Measurements from ENCODE around the gene MEIOB. TPM values are rescaled to one million over a fixed set of nuclear protein-coding genes. Genes with fewer than 3 reads are reported as not detected.
"Not testable (repeated sequence)": the region's sequence is repeated elsewhere in the genome, so short reads cannot be mapped to it uniquely, and the experiment has no call there.

Gene MEIOB
- not detected for total RNA-seq (ENCODE audit: insufficient read depth, low replicate concordance)

- no peak for DNase-seq (ENCODE audit: low spot score)
Observed at GRCh38 chr16:1871974-1872635, at the start of gene MEIOB. Gene MEIOB, minus strand, starts transcription at chr16:1872164. Its CDS starts 3,989 bp downstream, at chr16:1868175.

GRCh38 chr16:1920727-1921171 is 48.8 kb upstream of the MEIOB start:
- DNase-seq (ENCODE audit: low spot score): no peak

GRCh38 chr16:1920122-1920521 is 48.2 kb upstream of the MEIOB start:
- not testable (repeated sequence) for DNase-seq (ENCODE audit: low spot score)

GRCh38 chr16:1919327-1919998 is 47.5 kb upstream of the MEIOB start:
- no peak for DNase-seq (ENCODE audit: low spot score)

- no peak for DNase-seq (ENCODE audit: low spot score)
Observed at GRCh38 chr16:1918351-1919326, 46.7 kb upstream of the MEIOB start, which contains the start of gene HS3ST6. Gene HS3ST6, minus strand, starts transcription at chr16:1918415. Its CDS starts 92 bp downstream, at chr16:1918323.

- DNase-seq (ENCODE audit: low spot score): no peak
Observed at GRCh38 chr16:1917665-1918350, 45.8 kb upstream of the MEIOB start.

- no peak for DNase-seq (ENCODE audit: low spot score)
Observed at GRCh38 chr16:1917056-1917664, 45.2 kb upstream of the MEIOB start.

- no peak for DNase-seq (ENCODE audit: low spot score)
Observed at GRCh38 chr16:1916640-1916990, 44.7 kb upstream of the MEIOB start.

GRCh38 chr16:1915732-1916639 is 44.0 kb upstream of the MEIOB start:
- DNase-seq (ENCODE audit: low spot score): peak; percentile 38

- no peak for DNase-seq (ENCODE audit: low spot score)
Observed at GRCh38 chr16:1914988-1915387, 43.0 kb upstream of the MEIOB start.

GRCh38 chr16:1914084-1914608 is 42.2 kb upstream of the MEIOB start:
- DNase-seq (ENCODE audit: low spot score): no peak

GRCh38 chr16:1913327-1914083 is 41.5 kb upstream of the MEIOB start:
- no peak for DNase-seq (ENCODE audit: low spot score)

GRCh38 chr16:1912215-1912543 is 40.2 kb upstream of the MEIOB start:
- no peak for DNase-seq (ENCODE audit: low spot score)

GRCh38 chr16:1911467-1912214 is 39.7 kb upstream of the MEIOB start:
- no peak for DNase-seq (ENCODE audit: low spot score)

- DNase-seq (ENCODE audit: low spot score): peak; percentile 72
Observed at GRCh38 chr16:1909561-1910231, 37.7 kb upstream of the MEIOB start.

GRCh38 chr16:1908983-1909382 is 37.0 kb upstream of the MEIOB start:
- DNase-seq (ENCODE audit: low spot score): peak; percentile 31

- no peak for DNase-seq (ENCODE audit: low spot score)
Observed at GRCh38 chr16:1908184-1908583, 36.2 kb upstream of the MEIOB start.

All from umbilical cord (tissue), 2 donors.